Spinal cord (tissue), 10 donors: ENCODE measurements around the gene LRRC32. TPM values are rescaled to one million over a fixed set of nuclear protein-coding genes. Genes with fewer than 3 reads are reported as not detected.
A peak's percentile ranks its signal among the peaks of the same experiment; 100 is the strongest.

ENCODE experiments used
- DNase-seq, 6 donors: peaks; one replicate each; pipeline versions ENCODE4 v3.0.0 to v3.0.0-alpha.2; 2013 to 2015; ENCODE audit warnings: low spot score in 6 of 6, low read depth in 4 of 6
- H3K27ac ChIP-seq: one replicate; pipeline ENCODE4 v1.5.1; 2013; ENCODE audit warnings: low read depth, low read length, control low read depth
- H3K27me3 ChIP-seq: one replicate; pipeline ENCODE4 v1.6.1; 2013; ENCODE audit warnings: low read length; ENCODE audit not compliant: control insufficient read depth, insufficient read depth
- H3K36me3 ChIP-seq: one replicate; pipeline ENCODE4 v1.6.1; 2013; ENCODE audit warnings: low read length; ENCODE audit not compliant: control insufficient read depth, insufficient read depth
- H3K4me1 ChIP-seq: one replicate; pipeline ENCODE4 v1.6.1; 2013; ENCODE audit warnings: low read length; ENCODE audit not compliant: control insufficient read depth, insufficient read depth
- H3K4me3 ChIP-seq: one replicate; pipeline ENCODE4 v1.5.1; 2013; ENCODE audit warnings: low read depth, low read length, control low read depth
- H3K9me3 ChIP-seq: one replicate; pipeline ENCODE4 v1.6.1; 2013; ENCODE audit warnings: low read length; ENCODE audit not compliant: control insufficient read depth, insufficient read depth
- WGBS: methylation state at CpG from one replicate; pipeline ENCODE4 v1.1.5; 2013; ENCODE audit warnings: missing lambda C conversion rate; ENCODE audit not compliant: insufficient coverage; 5-methylcytosine and 5-hydroxymethylcytosine counted together
- polyA plus RNA-seq, 2 donors: library from polyadenylated mRNA; unstranded; fragments of 120-200 nt; gene quantifications; one replicate each; pipeline ENCODE4 v1.2.1, GENCODE V29; 2013; ENCODE audit not compliant: insufficient read length in 2 of 2
- total RNA-seq, 2 donors: library from RNA; depleted of rRNA in 1 of 2; stranded (reverse); fragments of 120-200 nt in 1 of 2; fragments of >200 nt in 1 of 2; gene quantifications; one replicate each; pipeline versions ENCODE4 v1.2.3 to v1.2.4, GENCODE V29; 2013 to 2014
- donor health status: healthy.

LRRC32 gene
- total and polyA plus RNA-seq, 4 donors: 8.3 to 31.8 (median 10.4) TPM

DNA sequence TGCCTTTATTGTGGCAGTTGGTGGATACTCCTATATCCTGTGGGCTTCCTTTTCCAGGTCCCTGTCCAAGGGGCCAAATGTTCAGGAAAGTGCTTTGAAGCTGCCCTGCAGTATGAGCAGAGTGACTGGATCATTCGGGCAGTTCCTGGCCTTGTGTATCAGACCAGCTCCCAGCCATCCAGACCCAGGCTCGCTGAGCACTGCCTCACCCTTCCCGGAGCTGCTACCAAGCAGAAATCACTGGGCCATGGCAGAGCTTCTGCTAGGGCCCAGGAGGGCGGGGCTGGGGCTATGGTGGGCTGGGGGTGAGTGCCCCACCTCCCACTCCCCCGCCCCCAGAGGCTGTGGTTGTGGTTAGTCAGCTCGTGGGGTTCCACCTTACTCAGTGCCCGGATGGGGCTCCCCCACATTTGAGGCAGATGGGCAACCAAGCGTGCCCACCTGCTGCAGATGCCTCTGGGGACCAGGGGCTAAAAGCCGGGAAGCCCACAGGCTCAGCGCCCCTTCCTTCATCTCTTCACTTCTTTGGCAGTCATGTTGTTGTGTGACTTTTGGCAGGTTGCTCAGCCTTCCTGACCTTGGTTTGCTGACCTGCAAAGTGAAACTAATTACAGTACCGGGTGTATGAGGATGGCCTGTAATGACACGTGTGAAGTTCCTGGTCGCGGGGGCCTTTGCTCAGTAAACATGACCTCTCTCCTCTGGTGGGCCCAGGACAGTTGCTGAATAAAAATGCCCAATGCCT, 2.1 kb upstream of the LRRC32 start:
- peaks cover 15% of the 10 kb centered on the region for H3K27me3 ChIP-seq
- no peak overlapping the region for H3K27ac ChIP-seq
- H3K36me3 ChIP-seq: no peaks in the 10 kb centered on the region
- WGBS: 82% methylated on average over 11 of the region's 14 CpGs
- DNase-seq: no peak
- H3K9me3 ChIP-seq: no peaks in the 10 kb centered on the region
- no peak overlapping the region for H3K4me3 ChIP-seq
- peaks cover 18% of the 10 kb centered on the region for H3K4me1 ChIP-seq

DNA sequence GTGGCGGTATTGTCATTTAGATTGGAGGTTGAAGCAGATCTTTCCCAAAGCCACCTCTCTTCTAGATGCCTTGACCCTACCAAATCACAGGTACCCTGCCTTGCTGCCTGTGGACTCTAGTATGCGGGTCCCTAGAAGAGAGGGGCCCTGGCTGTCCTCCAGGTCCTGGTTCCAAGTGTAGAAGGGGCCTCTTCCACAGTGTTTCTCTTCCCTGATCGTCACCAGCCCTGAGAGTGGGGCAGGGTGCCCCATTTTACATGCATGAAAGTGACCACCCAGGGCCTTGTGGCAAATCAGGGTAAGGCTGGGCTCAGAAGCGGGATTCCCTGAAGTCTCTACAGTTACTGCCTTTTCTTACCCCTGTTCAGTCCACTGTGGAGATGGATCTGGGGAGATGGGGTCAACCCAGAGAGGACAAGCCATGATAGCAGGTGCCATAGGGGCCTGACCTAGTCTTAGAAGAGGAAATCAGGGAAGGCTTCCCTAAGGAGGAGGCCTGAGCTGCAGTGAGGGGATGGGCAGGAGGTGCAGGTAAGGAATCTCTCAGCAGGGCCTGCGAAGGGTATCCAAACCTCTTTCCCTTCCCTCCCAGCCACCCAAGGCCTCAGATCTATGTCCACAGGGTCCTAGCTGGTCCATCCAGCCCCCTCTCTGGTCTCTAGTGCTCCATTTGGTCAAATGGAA, 1.2 kb upstream of the LRRC32 start:
- no peak for DNase-seq
- no peak overlapping the region for H3K4me3 ChIP-seq
- H3K4me1 ChIP-seq: peaks cover 15% of the 10 kb centered on the region
- H3K36me3 ChIP-seq: no peaks in the 10 kb centered on the region
- 82% methylated on average over 3 of the region's 5 CpGs for WGBS
- H3K27ac ChIP-seq: no peak overlapping the region
- H3K27me3 ChIP-seq: peaks cover 15% of the 10 kb centered on the region
- no peaks in the 10 kb centered on the region for H3K9me3 ChIP-seq

DNA sequence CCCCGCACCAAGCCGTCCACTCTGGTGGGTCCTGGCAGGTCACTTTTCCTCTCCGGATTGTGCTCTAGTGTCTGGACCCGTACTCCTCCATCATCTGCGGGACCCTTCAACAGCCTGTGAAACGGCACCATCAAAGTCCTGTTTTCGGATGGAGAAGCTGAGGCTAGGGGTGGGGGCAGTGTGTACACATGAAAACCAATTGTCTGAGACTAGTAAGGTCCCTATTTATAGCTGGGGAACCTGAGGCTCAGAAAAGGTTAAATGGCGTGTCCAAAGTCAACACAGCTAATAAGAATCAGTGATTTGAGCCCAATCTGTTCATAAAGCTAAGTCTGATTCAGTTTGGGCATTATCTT, 668 bp upstream of the LRRC32 start:
- Histone ChIP-seq H3K4me3 (peak overlapping the region; percentile 10), H3K36me3 (no peaks in the 10 kb centered on the region), H3K27ac (no peak overlapping the region), H3K4me1 (peaks cover 18% of the 10 kb centered on the region), H3K27me3 (peaks cover 15% of the 10 kb centered on the region), H3K9me3 (no peaks in the 10 kb centered on the region)
- WGBS: 17% methylated on average over 6 of the region's 8 CpGs
- DNase-seq: no peak

DNA sequence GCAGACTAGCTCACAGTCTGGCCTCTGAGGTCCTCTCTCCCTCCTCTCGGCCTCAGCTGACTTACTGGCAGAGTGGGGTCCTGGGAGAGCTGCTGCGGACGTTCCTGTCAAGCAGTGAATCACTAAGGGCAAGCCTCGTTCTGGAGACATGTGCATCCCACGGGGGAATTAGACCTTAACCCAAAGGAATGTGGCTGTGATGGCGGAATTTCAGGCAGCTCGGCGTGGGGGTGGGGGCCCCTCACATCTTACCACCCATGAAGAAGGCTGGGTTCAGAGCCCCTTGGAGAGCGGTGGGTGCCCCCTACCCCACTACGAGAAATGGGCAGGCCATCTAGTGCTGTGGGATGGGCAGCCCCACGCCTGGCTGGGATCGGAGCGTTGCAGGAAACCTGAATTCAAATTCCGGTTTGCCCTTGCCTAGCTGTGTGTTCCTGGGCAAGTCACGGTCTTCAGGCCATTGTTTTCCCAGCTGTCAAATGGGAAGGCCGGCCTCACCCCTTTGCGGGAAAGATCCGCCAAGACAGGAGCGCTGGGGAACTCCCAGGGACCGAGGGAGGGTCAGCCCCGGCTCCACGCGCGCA, 554 bp downstream of the LRRC32 start:
- peaks cover 23% of the 10 kb centered on the region for H3K4me1 ChIP-seq
- peaks cover 15% of the 10 kb centered on the region for H3K27me3 ChIP-seq
- no peak overlapping the region for H3K27ac ChIP-seq
- H3K4me3 ChIP-seq: peak overlapping the region; percentile 10
- no peaks in the 10 kb centered on the region for H3K9me3 ChIP-seq
- WGBS: 32% methylated on average over 20 of the region's 24 CpGs
- H3K36me3 ChIP-seq: no peaks in the 10 kb centered on the region
- DNase-seq: no peak

DNA sequence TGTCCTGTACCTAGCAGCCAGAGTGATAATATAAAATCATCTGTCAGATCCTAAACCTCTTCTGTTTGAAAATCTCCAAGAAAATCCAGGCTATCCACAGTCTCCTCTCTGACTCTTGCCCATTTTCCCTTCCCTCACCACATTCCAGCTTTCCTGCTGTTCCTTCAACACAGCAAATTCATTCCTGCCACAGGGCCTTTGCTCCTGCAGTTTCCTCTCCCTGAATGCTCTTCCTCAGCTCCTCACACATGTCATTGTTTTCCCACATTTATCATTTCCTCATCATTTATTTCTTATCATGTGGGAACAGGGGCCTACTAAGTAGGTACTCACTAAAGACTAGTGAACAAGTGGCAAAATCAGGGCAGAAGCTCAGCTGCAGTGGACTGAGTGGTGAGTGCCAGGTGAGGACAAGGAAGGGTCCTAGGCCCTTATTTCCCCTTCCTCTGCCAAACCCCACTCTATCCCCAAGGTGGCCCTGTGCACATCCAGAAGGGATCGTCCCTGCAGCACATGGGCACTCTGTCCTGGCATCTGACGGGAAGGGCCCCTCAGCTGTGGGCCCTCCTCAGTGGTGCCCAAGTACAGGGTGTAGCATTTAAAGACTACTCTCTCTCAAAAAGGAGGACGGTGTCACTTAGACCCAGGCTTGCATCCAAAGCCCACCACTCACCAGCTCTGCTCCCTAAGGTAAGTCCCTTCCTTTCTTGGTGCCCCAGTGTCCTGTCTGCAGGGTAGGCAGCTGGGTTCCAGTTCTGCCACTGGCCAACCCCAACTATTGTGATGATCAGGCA, 2.0 kb downstream of the LRRC32 start:
- Histone ChIP-seq H3K4me3 (no peak overlapping the region), H3K4me1 (peaks cover 23% of the 10 kb centered on the region), H3K27ac (no peak overlapping the region), H3K36me3 (no peaks in the 10 kb centered on the region), H3K27me3 (peaks cover 15% of the 10 kb centered on the region), H3K9me3 (no peaks in the 10 kb centered on the region)
- no peak for DNase-seq
- WGBS: no CpG with 5 or more reads among the region's 3 CpGs

DNA sequence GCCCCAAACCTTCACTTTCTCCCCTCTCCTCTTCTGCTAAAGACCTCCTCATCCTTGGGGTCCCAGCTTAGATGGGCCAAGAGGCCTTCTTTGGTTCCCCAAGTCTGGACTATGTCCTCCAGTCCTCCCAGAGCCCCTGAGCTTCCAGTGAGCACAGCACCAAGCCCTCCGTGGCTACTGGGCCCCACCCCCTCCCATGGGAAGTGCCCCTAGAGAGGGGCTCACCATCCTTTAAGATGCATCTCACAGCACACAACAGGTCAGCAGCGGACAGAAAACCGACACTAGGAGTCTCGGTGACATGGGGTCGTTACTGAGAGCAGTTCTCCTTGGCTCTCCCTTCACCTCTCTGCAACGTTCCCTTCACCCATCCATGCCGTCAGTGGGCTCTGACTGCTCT, 2.7 kb downstream of the LRRC32 start:
- no peak for DNase-seq
- Histone ChIP-seq H3K27me3 (peaks cover 15% of the 10 kb centered on the region), H3K4me1 (peaks cover 21% of the 10 kb centered on the region), H3K9me3 (no peaks in the 10 kb centered on the region), H3K36me3 (no peaks in the 10 kb centered on the region), H3K27ac (no peak overlapping the region), H3K4me3 (no peak overlapping the region)
- 62% methylated on average over 7 of the region's 7 CpGs for WGBS

DNA sequence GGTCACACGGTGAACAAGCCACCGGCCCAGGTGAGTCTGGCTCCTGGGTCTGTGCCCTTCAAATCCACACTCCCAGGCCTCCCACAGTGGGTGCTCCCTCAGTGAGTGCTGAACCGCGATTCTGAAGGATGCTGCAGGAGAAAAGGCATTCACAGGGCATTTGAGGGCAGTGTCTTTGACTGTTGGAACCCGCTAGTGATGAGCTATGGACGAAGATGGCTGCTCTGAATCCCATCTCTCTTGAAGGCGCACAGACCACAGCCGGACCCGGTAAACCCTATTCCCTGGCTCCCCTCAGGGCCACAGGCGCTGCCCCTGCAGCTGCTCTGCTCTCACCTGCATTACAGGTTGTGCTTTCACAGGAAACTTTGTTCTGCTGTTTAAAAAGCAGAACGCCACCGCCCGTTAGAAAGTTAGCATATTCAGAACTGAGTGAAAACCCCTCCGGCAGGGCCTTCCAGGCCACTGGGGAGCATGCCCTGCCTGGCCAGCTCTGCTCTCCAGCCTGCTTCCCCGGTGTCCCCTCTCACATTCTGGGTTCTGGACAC, 3.2 kb downstream of the LRRC32 start:
- Histone ChIP-seq H3K4me1 (peaks cover 18% of the 10 kb centered on the region), H3K27ac (no peak overlapping the region), H3K9me3 (no peaks in the 10 kb centered on the region), H3K27me3 (peaks cover 15% of the 10 kb centered on the region), H3K36me3 (no peaks in the 10 kb centered on the region), H3K4me3 (no peak overlapping the region)
- 90% methylated on average over 15 of the region's 15 CpGs for WGBS
- no peak for DNase-seq

DNA sequence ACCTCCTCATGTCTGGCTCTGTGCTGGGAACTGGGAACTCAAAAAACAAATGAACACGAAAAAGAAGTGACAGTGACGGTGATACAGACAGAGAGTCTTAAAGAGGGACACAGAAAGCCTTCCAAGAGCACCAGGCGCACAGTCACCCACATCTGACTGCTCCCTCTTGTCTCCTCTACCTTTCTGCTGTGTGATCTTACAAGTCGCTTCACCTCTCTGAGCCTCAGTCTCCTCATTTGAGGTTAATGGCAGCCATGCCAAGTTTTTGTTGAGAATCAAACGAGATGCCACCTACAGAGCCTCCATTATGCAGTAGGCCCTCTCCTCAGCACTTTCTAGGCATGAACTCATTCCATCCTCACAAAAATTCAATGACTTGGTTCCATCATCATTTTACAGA, 3.7 kb downstream of the LRRC32 start:
- H3K36me3 ChIP-seq: no peaks in the 10 kb centered on the region
- H3K27ac ChIP-seq: no peak overlapping the region
- peaks cover 18% of the 10 kb centered on the region for H3K4me1 ChIP-seq
- peaks cover 15% of the 10 kb centered on the region for H3K27me3 ChIP-seq
- DNase-seq: no peak
- no peaks in the 10 kb centered on the region for H3K9me3 ChIP-seq
- 86% methylated on average over 5 of the region's 5 CpGs for WGBS
- H3K4me3 ChIP-seq: no peak overlapping the region

DNA sequence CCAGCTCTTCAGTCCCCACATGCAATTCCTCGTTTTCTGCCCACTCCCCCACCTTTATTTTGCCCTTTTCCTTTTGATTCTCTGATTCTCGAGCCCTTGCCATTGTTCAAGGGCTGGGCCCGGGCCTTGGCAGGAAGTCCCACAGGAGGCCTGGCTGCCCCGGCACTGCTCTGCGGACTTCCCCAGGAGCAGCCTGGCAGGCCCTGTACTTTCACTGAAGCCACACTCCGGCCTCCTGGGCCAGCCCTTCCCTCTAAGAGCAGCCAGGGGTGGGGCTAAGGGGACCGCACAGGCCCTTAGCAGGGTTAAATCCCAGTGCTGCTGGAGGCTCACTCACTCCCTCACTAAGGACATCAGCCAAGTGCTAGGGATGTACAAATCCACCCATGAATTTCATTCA, 4.1 kb downstream of the LRRC32 start:
- WGBS: 44% methylated on average over 7 of the region's 7 CpGs
- Histone ChIP-seq H3K27ac (no peak overlapping the region), H3K4me3 (no peak overlapping the region), H3K36me3 (no peaks in the 10 kb centered on the region), H3K27me3 (peaks cover 15% of the 10 kb centered on the region), H3K9me3 (no peaks in the 10 kb centered on the region), H3K4me1 (peaks cover 18% of the 10 kb centered on the region)
- no peak for DNase-seq
